Loucy (cell line): Measurements from ENCODE around the gene CDH24.
A peak's percentile ranks its signal among the peaks of the same experiment; 100 is the strongest.

ENCODE experiments used
- H2AFZ ChIP-seq: fragments of 200-600 bp; sonication (generic); 2 replicates; pipeline ENCODE4 v1.6.0; 2016; ENCODE audit warnings: antibody characterized with exemption, mild to moderate bottlenecking, low read length, moderate library complexity
- H3F3A ChIP-seq: fragments of 200-600 bp; 2 replicates; pipeline ENCODE4 v1.6.0; 2016; ENCODE audit warnings: antibody characterized with exemption, low read depth, mild to moderate bottlenecking
- H3K27me3 ChIP-seq: fragments of 200-600 bp; sonication (generic); 2 replicates; pipeline ENCODE4 v1.6.1; 2014; ENCODE audit warnings: low read length, mild to moderate bottlenecking; ENCODE audit not compliant: insufficient read depth, poor library complexity, severe bottlenecking
- H3K36me3 ChIP-seq: fragments of 200-600 bp; sonication (generic); 2 replicates; pipeline ENCODE4 v1.6.1; 2016; ENCODE audit warnings: low read length; ENCODE audit not compliant: insufficient read depth
- H3K4me1 ChIP-seq: fragments of 200-600 bp; sonication (generic); 2 replicates; pipeline ENCODE4 v1.5.1; 2014; ENCODE audit warnings: low read length, mild to moderate bottlenecking; ENCODE audit not compliant: insufficient read depth, poor library complexity, severe bottlenecking
- H3K4me2 ChIP-seq: fragments of 200-600 bp; sonication (generic); 2 replicates; pipeline ENCODE4 v1.6.0; 2014; ENCODE audit warnings: antibody characterized with exemption, low read length, low read depth, mild to moderate bottlenecking; ENCODE audit not compliant: poor library complexity, severe bottlenecking
- H3K4me3 ChIP-seq: fragments of 200-600 bp; sonication (generic); 2 replicates; pipeline ENCODE4 v1.5.1; 2014; ENCODE audit warnings: low read length, mild to moderate bottlenecking, mixed read lengths; ENCODE audit not compliant: poor library complexity, severe bottlenecking
- H3K79me2 ChIP-seq: fragments of 200-600 bp; sonication (generic); 2 replicates; pipeline ENCODE4 v1.6.1; 2014; ENCODE audit warnings: low read length; ENCODE audit not compliant: insufficient read depth
- H3K9ac ChIP-seq: fragments of 200-600 bp; sonication (generic); 2 replicates; pipeline ENCODE4 v1.6.0; 2014; ENCODE audit warnings: mild to moderate bottlenecking, low read depth, low read length, moderate library complexity; ENCODE audit not compliant: poor library complexity, severe bottlenecking
- H3K9me2 ChIP-seq: fragments of 200-600 bp; sonication (generic); replicated peaks from 2 replicates; pipeline ENCODE4 v1.6.1; 2016; ENCODE audit warnings: low read depth, low read length, mixed read lengths
- H3K9me3 ChIP-seq: fragments of 200-600 bp; sonication (generic); 2 replicates; pipeline ENCODE4 v1.6.1; 2014; ENCODE audit warnings: mild to moderate bottlenecking, antibody characterized with exemption, low read length, low read depth; ENCODE audit not compliant: insufficient read depth
- H4K20me1 ChIP-seq: fragments of 200-600 bp; sonication (generic); 2 replicates; pipeline ENCODE4 v1.6.0; 2014; ENCODE audit warnings: antibody characterized with exemption, low read length, mild to moderate bottlenecking; ENCODE audit not compliant: insufficient read depth, poor library complexity, severe bottlenecking
- EZH2phosphoT487 ChIP-seq: fragments of 200-600 bp; IDR thresholded peaks from 2 replicates; pipeline ENCODE4 v1.6.1; 2018; ENCODE audit warnings: antibody characterized with exemption, mild to moderate bottlenecking, moderate library complexity, borderline replicate concordance
- TF ChIP-seq, protein P1 (sequence below): fragments of 200-600 bp; sonication (generic); conservative IDR thresholded peaks from 2 replicates; pipeline ENCODE4 v1.5.1; 2014; ENCODE audit warnings: mild to moderate bottlenecking, antibody characterized with exemption, low read length

CDH24 gene

DNA sequence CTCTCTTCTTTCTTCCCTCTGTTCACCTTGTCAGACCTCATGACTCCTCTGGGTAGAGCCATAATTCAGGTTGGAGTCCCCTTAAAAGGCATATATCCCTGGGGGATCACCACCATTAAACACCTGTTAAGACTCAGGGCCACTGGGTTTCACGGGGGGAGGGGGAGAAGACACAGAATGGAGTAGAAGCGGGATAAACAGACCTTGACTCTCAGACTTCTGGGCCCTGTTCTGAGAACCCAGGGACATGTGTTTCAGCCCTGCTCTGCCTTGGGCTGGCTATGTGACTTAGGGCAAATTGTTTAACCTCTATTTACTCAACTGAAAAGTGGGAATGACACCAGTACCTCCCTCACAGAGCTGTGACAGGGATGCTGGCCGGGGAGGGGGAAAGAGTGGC, 4.6 kb downstream of the CDH24 start:
- Histone ChIP-seq H3K36me3 (no peaks in the 10 kb centered on the region), H3F3A (no peaks in the 10 kb centered on the region), H3K27me3 (no peaks in the 10 kb centered on the region), H3K9me3 (no peaks in the 10 kb centered on the region), H3K9me2 (no peaks in the 10 kb centered on the region), H2AFZ (no peak overlapping the region), H3K4me2 (no peak overlapping the region), H3K79me2 (no peaks in the 10 kb centered on the region), H4K20me1 (no peaks in the 10 kb centered on the region), H3K4me1 (peaks cover 10% of the 10 kb centered on the region), H3K4me3 (no peak overlapping the region), H3K9ac (no peak overlapping the region)
- no peak for TF ChIP-seq EZH2phosphoT487
- TF ChIP-seq, protein P1, sequence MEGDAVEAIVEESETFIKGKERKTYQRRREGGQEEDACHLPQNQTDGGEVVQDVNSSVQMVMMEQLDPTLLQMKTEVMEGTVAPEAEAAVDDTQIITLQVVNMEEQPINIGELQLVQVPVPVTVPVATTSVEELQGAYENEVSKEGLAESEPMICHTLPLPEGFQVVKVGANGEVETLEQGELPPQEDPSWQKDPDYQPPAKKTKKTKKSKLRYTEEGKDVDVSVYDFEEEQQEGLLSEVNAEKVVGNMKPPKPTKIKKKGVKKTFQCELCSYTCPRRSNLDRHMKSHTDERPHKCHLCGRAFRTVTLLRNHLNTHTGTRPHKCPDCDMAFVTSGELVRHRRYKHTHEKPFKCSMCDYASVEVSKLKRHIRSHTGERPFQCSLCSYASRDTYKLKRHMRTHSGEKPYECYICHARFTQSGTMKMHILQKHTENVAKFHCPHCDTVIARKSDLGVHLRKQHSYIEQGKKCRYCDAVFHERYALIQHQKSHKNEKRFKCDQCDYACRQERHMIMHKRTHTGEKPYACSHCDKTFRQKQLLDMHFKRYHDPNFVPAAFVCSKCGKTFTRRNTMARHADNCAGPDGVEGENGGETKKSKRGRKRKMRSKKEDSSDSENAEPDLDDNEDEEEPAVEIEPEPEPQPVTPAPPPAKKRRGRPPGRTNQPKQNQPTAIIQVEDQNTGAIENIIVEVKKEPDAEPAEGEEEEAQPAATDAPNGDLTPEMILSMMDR, result no peak

DNA sequence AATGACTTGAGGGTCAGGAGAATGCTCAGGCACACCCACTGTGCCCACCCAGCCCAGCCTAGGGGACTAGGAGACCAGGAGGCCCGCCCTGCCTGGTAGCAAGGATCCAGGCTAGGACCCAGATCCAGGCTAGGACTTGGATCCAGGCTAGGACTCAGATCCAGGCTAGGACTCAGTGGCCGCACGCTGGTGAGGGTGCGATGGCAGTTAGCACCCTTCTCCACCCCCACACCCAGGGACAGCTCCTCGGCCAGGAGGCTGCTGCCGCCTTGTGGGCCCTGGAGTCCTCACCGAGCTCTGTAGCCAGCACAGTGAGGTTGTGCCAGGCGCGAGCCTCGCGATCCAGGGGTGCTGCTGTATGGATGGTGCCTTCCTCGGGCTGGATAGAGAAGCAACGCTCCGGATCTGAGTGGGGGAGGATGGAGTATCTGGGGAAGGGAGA, 5.1 kb downstream of the CDH24 start:
- H3K9me2 ChIP-seq, result no peaks in the 10 kb centered on the region
- H3K4me3 ChIP-seq, result no peak overlapping the region
- no peaks in the 10 kb centered on the region for H3K36me3 ChIP-seq
- TF ChIP-seq EZH2phosphoT487, result no peak
- TF ChIP-seq, protein P1, result peak; percentile 30
- H3F3A ChIP-seq, result no peaks in the 10 kb centered on the region
- no peak overlapping the region for H3K4me2 ChIP-seq
- H3K4me1 ChIP-seq, result peaks cover 10% of the 10 kb centered on the region
- H3K79me2 ChIP-seq, result no peaks in the 10 kb centered on the region
- H3K9me3 ChIP-seq, result no peaks in the 10 kb centered on the region
- H2AFZ ChIP-seq, result no peak overlapping the region
- no peaks in the 10 kb centered on the region for H4K20me1 ChIP-seq
- no peaks in the 10 kb centered on the region for H3K27me3 ChIP-seq
- H3K9ac ChIP-seq, result no peak overlapping the region

DNA sequence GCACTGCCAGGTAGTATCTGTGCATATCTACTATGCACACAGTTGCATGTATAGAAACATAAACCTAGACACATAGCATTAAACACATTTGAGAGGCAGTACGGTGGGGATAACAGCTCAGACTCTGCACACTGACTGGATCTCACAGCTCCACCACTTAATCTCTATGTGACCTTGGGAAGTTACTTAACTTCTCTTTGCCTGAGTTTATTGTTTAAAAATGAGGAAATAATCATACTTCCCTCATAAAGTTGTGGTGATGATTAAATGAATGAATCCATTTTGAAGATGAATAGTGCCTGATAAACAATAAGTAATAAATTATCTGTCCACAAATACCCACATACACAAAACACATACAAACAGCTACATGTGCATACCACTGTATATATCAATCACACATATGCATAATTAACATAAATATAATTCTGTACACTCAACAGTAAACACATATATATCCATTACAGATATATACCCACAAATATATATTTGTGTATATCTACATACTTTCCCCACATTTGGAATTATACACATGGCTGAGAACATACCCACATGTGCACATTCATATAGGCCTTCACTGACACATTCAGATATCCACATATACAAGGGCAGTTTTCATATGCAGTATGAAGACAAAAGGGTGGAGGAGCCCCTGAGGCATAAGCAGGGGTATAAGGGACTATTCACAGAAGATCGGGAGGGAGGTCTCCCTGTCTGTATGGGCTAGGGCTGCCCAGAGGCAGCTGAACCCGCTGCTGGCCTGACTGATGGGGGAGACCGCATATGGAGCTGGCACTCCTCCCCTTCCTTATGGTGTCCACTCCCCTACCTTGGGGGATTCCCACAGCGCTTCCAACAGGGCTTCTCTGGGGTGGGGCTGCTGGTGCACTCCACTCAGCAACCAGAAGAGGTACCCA, 5.9 kb downstream of the CDH24 start:
- TF ChIP-seq, protein P1, result no peak
- TF ChIP-seq EZH2phosphoT487, result no peak
- no peaks in the 10 kb centered on the region for H3K9me3 ChIP-seq
- peaks cover 2% of the 10 kb centered on the region for H3K4me1 ChIP-seq
- H2AFZ ChIP-seq, result no peak overlapping the region
- H3F3A ChIP-seq, result no peaks in the 10 kb centered on the region
- H3K9me2 ChIP-seq, result no peaks in the 10 kb centered on the region
- H3K79me2 ChIP-seq, result no peaks in the 10 kb centered on the region
- H3K4me3 ChIP-seq, result no peak overlapping the region
- no peaks in the 10 kb centered on the region for H4K20me1 ChIP-seq
- no peak overlapping the region for H3K4me2 ChIP-seq
- H3K27me3 ChIP-seq, result no peaks in the 10 kb centered on the region
- no peak overlapping the region for H3K9ac ChIP-seq
- no peaks in the 10 kb centered on the region for H3K36me3 ChIP-seq
